CD4-positive, alpha-beta T cell treated with Interferon alpha-2 for 1 hour (primary cell): Measurements from ENCODE around the gene ENPP3.

Source experiments
- DNase-seq, 2 donors: peaks; one replicate each; pipeline ENCODE4 v3.0.0-alpha.2; 2020 to 2022

ENPP3 gene

GRCh38 chr6:131636880-131637792 is at the start of gene ENPP3:
TSS of gene ENPP3 (plus strand) at chr6:131637302. CDS start at chr6:131637385, 83 bp downstream.
- no peak for DNase-seq

- no peak for DNase-seq
These were observed 49.2 kb upstream of the ENPP3 start for GRCh38 chr6:131587909-131588308.

GRCh38 chr6:131588643-131589042 is 48.5 kb upstream of the ENPP3 start:
- DNase-seq = no peak

- no peak for DNase-seq
These were observed 44.2 kb upstream of the ENPP3 start for GRCh38 chr6:131592935-131593334.

- no peak for DNase-seq
These were observed 43.0 kb upstream of the ENPP3 start for GRCh38 chr6:131594074-131594473.

GRCh38 chr6:131597446-131597845 is 39.7 kb upstream of the ENPP3 start:
- peak in 1 of 2 donors; percentile 11 for DNase-seq

- DNase-seq = no peak
These were observed 36.4 kb upstream of the ENPP3 start for GRCh38 chr6:131600716-131601115.

- no peak for DNase-seq
These were observed 34.3 kb upstream of the ENPP3 start for GRCh38 chr6:131602781-131603312.

GRCh38 chr6:131613296-131613925 is 23.7 kb upstream of the ENPP3 start:
- DNase-seq = no peak

GRCh38 chr6:131615275-131615674 is 21.8 kb upstream of the ENPP3 start:
- DNase-seq = no peak

- DNase-seq = peak; percentile 90 to 94
These were observed 9.1 kb upstream of the ENPP3 start, which contains the start of gene MED23 for GRCh38 chr6:131627724-131628682. TSS of gene MED23 (minus strand) at chr6:131628242. CDS start at chr6:131628049, 193 bp downstream.

- peak in 1 of 2 donors; percentile 5 for DNase-seq
These were observed 8.4 kb upstream of the ENPP3 start for GRCh38 chr6:131628726-131629125.

- DNase-seq = no peak
These were observed 7.5 kb upstream of the ENPP3 start for GRCh38 chr6:131629651-131630050.

GRCh38 chr6:131631625-131632289 is 5.3 kb upstream of the ENPP3 start:
- no peak for DNase-seq

- no peak for DNase-seq
These were observed 1.4 kb upstream of the ENPP3 start for GRCh38 chr6:131635384-131636340.

- DNase-seq = no peak
These were observed 911 bp downstream of the ENPP3 start for GRCh38 chr6:131638013-131638412.

- DNase-seq = peak in 1 of 2 donors; percentile 2
These were observed 3.0 kb downstream of the ENPP3 start for GRCh38 chr6:131640100-131640499.

GRCh38 chr6:131640576-131640975 is 3.5 kb downstream of the ENPP3 start:
- DNase-seq = no peak

- no peak for DNase-seq
These were observed 4.5 kb downstream of the ENPP3 start for GRCh38 chr6:131641554-131641953.

- DNase-seq = no peak
These were observed 5.5 kb downstream of the ENPP3 start for GRCh38 chr6:131642565-131642964.
